Smooth muscle cell of the pulmonary artery (primary cell): ENCODE measurements around the gene CASKIN2. TPM values are rescaled to one million over a fixed set of nuclear protein-coding genes. Genes with fewer than 3 reads are reported as not detected.

ENCODE experiments used
- total RNA-seq: library from RNA; depleted of rRNA; stranded (reverse); fragments of >200 nt; gene quantifications from 2 replicates; pipeline ENCODE4 v1.2.3, GENCODE V29; 2014

The CASKIN2 gene, protein sequence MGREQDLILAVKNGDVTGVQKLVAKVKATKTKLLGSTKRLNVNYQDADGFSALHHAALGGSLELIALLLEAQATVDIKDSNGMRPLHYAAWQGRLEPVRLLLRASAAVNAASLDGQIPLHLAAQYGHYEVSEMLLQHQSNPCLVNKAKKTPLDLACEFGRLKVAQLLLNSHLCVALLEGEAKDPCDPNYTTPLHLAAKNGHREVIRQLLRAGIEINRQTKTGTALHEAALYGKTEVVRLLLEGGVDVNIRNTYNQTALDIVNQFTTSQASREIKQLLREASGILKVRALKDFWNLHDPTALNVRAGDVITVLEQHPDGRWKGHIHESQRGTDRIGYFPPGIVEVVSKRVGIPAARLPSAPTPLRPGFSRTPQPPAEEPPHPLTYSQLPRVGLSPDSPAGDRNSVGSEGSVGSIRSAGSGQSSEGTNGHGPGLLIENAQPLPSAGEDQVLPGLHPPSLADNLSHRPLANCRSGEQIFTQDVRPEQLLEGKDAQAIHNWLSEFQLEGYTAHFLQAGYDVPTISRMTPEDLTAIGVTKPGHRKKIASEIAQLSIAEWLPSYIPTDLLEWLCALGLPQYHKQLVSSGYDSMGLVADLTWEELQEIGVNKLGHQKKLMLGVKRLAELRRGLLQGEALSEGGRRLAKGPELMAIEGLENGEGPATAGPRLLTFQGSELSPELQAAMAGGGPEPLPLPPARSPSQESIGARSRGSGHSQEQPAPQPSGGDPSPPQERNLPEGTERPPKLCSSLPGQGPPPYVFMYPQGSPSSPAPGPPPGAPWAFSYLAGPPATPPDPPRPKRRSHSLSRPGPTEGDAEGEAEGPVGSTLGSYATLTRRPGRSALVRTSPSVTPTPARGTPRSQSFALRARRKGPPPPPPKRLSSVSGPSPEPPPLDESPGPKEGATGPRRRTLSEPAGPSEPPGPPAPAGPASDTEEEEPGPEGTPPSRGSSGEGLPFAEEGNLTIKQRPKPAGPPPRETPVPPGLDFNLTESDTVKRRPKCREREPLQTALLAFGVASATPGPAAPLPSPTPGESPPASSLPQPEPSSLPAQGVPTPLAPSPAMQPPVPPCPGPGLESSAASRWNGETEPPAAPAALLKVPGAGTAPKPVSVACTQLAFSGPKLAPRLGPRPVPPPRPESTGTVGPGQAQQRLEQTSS (N-terminal part only)
- total RNA-seq = 8.0 and 13.9 TPM in 2 replicates

DNA sequence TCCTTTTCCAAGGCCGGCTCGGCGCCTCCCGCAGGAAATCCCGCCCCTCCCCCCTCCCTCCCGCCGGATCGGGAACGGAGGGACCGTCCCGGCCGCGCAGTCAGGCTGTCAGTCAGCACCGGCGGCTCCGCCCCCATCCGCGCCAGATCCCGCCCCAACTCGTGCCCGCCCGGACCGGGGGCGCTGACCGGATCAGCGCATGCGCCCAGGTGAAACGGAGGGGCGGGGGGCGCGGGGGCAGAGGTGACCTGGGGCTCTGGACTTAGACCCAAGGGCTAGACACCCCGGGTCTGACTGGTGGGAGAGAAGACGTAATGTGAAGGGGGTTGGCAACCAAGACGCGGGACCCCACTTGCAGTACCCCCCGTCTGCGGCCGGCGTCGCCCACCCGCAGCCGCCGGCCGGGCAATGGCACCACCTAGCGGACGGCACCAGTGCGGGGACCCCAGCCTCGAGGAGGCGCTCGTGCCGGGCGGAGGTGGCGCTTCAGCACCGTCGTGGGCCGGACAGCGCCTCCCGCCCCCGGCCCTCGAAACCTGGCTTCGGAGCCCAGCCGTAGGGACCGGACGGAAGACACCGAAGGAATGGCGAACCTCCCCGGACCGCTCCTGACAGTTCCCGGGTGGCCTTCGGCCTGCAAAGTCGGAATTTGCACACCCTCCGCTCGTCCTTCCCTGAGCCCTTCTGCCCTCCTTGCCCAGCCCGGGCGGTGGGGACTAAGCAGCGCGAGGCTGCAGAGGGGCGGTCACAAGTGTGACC lies at the start of gene CASKIN2:
CASKIN2 (minus strand) TSS at position 42 of the 759 bp plus-strand sequence. CDS start 1,733 bp downstream, outside the sequence.

GRCh38 chr17:75524970-75525805 lies 9.9 kb upstream of the CASKIN2 start, which contains the start of gene LLGL2:
TSS of gene LLGL2 (plus strand) at chr17:75525697. CDS start at chr17:75543427, 17,730 bp downstream.

GRCh38 chr17:75516255-75516618 lies 900 bp upstream of the CASKIN2 start, which contains the start of gene TSEN54:
TSS of gene TSEN54 (plus strand) at chr17:75516528. CDS start at chr17:75516561, 33 bp downstream.

DNA sequence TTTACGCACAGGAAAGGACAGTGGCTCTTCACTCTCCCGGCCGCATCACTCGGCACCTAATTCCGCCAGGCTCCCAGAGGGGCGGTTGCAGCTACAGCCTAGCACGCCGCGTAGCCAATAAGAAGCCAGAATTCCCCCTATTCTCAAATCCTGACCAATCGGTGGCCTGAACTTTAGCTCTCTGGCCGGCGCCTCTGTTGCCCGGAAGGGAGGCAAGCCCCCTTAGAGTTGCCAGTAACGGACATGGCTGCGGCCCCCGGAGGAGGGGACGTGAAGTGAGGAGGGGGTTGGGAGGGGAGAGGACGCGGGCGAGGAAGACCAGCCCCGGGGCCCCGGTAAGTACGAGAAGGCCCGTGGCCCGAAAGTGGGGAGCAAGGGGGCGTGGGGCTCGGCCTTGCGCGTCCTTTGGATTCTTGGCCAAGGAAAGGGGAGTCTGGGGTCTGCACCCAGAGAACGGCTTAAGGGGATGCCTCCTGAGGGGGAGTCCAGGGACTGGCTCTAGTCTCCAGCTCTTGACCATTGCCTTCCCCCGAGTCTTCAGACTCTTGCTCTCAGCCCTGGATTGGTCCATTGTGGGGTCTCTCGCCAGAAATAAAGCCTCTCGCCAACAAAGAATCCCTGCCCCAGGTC lies 58.8 kb downstream of the CASKIN2 start, which contains the start of gene TMEM94:
TMEM94 (plus strand) TSS at position 219 of the 630 bp plus-strand sequence. CDS start 15,271 bp downstream, outside the sequence.

Other genes with a start within 250 kb of the CASKIN2 start
- gene MIF4GD, start 244.3 kb downstream of the CASKIN2 start, total RNA-seq = 8.7 and 10.1 TPM in 2 replicates
- 5.5 and 8.8 TPM in 2 replicates for gene SLC25A19, start 226.1 kb downstream of the CASKIN2 start, total RNA-seq
- 88.2 and 88.3 TPM in 2 replicates for gene GRB2, start 109.9 kb downstream of the CASKIN2 start, total RNA-seq
- gene TMEM94, start 58.9 kb downstream of the CASKIN2 start, total RNA-seq = 39.3 and 46.5 TPM in 2 replicates
- gene TSEN54, start 991 bp upstream of the CASKIN2 start, total RNA-seq = 5.5 and 12.9 TPM in 2 replicates
- gene LLGL2, start 10.2 kb upstream of the CASKIN2 start, total RNA-seq = 0.26 and 0.46 TPM in 2 replicates
- 4.2 and 5.7 TPM in 2 replicates for gene MYO15B, start 72.3 kb upstream of the CASKIN2 start, total RNA-seq
- 0.07 TPM in 1 of 2 replicates, not detected in the other for gene SMIM5, start 117.9 kb upstream of the CASKIN2 start, total RNA-seq
- 16.7 and 24.2 TPM in 2 replicates for gene RECQL5, start 151.6 kb upstream of the CASKIN2 start, total RNA-seq
- 36.0 and 42.2 TPM in 2 replicates for gene SAP30BP, start 151.8 kb upstream of the CASKIN2 start, total RNA-seq
- gene ITGB4, start 205.9 kb upstream of the CASKIN2 start, total RNA-seq = 0.13 and 0.69 TPM in 2 replicates
- gene GALK1, start 249.7 kb upstream of the CASKIN2 start, total RNA-seq = 34.0 and 49.6 TPM in 2 replicates